ENCODE data around the gene DNAH10.

Gene DNAH10

DNA sequence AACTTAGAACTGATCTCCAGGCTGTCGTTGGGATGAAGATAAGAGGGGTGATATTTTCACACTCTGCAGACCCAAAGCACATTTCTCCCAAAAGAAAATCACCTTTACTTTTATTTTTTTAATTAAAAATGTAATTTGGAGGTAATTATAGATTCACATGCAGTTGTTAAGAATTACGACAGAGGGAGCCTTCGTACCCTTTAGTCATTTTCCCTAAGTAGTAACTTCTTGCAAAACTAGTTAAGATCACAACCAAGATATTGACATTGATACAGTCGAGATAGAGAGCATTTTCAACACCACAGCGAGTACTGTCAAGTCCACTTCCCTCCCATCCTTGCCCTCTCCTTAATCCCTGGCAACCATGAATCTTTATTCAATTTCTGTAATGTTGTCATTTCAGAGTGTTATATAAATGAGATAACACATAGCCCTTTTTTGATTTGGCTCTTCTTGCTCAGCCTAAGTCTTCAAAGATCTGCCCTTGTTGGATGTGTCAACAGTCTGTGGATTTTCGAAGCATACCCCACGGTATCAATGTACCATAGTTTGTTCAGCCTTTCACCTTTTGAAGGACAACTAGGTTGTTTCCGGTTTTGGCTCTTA is 39.6 kb downstream of the DNAH10 start:
- peak; percentile 28 to 59 (median 57) for DNase-seq
- no peaks in the 10 kb centered on the region for H3K27me3 ChIP-seq (replicated peaks in 2 of 5; ENCODE audit: control insufficient read depth in 4 of 5, insufficient read depth in 5 of 5, low read length in 4 of 5)
- H3K4me3 ChIP-seq (ENCODE audit: control insufficient read depth in 1 of 7, extremely low read depth in 1 of 7, insufficient read depth in 4 of 7, low read depth in 2 of 7, low read length in 6 of 7): no peak overlapping the region
- H3K4me1 ChIP-seq (ENCODE audit: control extremely low read depth in 1 of 4, control insufficient read depth in 4 of 4, insufficient read depth in 4 of 4, low read length in 3 of 4): no peaks in the 10 kb centered on the region
- H3K27ac ChIP-seq (ENCODE audit: insufficient read depth in 1 of 2, low read depth in 1 of 2, low read length in 2 of 2, poor library complexity in 1 of 2, severe bottlenecking in 2 of 2): no peak overlapping the region
- CTCF ChIA-PET: interaction anchor here (0.8 to 1.6 kb wide), 4 partner anchors 51 to 193 kb away, joined by 3 read pairs; no protein-coding TSS in a partner anchor
- no peaks in the 10 kb centered on the region for H3K36me3 ChIP-seq (ENCODE audit: control insufficient read depth in 4 of 4, insufficient read depth in 4 of 4, low read length in 3 of 4)
- H3K9me3 ChIP-seq (ENCODE audit: control extremely low read depth in 1 of 5, control insufficient read depth in 4 of 5, insufficient read depth in 2 of 5, low read depth in 1 of 5, low read length in 4 of 5): no peaks in the 10 kb centered on the region
- POLR2A ChIA-PET: no interaction called here
- WGBS (ENCODE audit: insufficient coverage): 58% methylated on average over 4 of the region's 8 CpGs

DNA sequence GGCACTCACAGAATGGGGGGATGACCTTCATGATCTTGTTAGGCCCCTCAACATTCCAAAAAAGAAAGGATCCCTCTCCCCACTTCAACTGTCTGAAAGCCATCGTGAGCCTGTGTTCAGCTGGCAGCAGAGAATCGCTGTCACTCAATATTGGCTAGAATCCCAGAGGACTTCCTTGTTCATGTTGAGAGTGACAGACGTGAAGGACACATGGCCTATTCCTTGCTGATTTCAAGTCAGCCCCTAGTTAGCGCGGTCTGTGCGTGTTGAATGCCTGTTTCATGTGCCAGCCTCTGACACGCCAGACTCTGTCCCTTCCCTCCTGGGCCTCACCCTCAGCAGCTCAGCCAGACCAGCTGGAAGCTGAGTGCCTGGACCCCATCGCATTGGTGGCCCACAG is 43.1 kb downstream of the DNAH10 start:
- POLR2A ChIA-PET: no interaction called here
- Histone ChIP-seq H3K4me3 (ENCODE audit: control insufficient read depth in 1 of 7, extremely low read depth in 1 of 7, insufficient read depth in 4 of 7, low read depth in 2 of 7, low read length in 6 of 7) (no peak overlapping the region), H3K27me3 (replicated peaks in 2 of 5; ENCODE audit: control insufficient read depth in 4 of 5, insufficient read depth in 5 of 5, low read length in 4 of 5) (no peaks in the 10 kb centered on the region), H3K36me3 (ENCODE audit: control insufficient read depth in 4 of 4, insufficient read depth in 4 of 4, low read length in 3 of 4) (no peaks in the 10 kb centered on the region), H3K27ac (ENCODE audit: insufficient read depth in 1 of 2, low read depth in 1 of 2, low read length in 2 of 2, poor library complexity in 1 of 2, severe bottlenecking in 2 of 2) (no peak overlapping the region), H3K4me1 (ENCODE audit: control extremely low read depth in 1 of 4, control insufficient read depth in 4 of 4, insufficient read depth in 4 of 4, low read length in 3 of 4) (peaks cover 0 to 4% (median 0%) of the 10 kb centered on the region in 4 experiments), H3K9me3 (ENCODE audit: control extremely low read depth in 1 of 5, control insufficient read depth in 4 of 5, insufficient read depth in 2 of 5, low read depth in 1 of 5, low read length in 4 of 5) (no peaks in the 10 kb centered on the region)
- CTCF ChIA-PET: interaction anchor here (1.7 kb wide), 1 partner anchor 13 kb away, joined by 6 read pairs; no protein-coding TSS in a partner anchor
- 59% methylated on average over 8 of the region's 8 CpGs for WGBS (ENCODE audit: insufficient coverage)
- peak in 1 of 3 donors; percentile 20 for DNase-seq

DNA sequence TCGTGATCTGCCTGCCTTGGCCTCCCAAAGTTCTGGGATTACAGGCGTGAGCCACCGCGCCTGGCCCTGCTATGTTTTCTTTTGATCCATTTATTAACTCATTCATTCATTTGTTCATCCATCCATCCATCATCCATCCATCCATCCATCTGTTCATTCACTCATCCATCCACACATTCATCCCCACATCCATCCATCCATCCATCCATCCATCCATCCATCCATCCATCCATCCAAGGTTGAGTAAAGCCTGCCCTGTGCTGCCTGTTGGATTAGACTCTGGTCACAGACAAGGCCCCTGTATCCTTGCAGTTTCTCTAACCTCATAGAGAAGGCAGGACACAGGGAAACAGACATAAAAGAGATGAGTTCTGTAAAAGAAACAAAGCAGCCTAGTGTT is 44.9 kb downstream of the DNAH10 start:
- Histone ChIP-seq H3K27ac (ENCODE audit: insufficient read depth in 1 of 2, low read depth in 1 of 2, low read length in 2 of 2, poor library complexity in 1 of 2, severe bottlenecking in 2 of 2) (no peak overlapping the region), H3K36me3 (ENCODE audit: control insufficient read depth in 4 of 4, insufficient read depth in 4 of 4, low read length in 3 of 4) (no peaks in the 10 kb centered on the region), H3K9me3 (ENCODE audit: control extremely low read depth in 1 of 5, control insufficient read depth in 4 of 5, insufficient read depth in 2 of 5, low read depth in 1 of 5, low read length in 4 of 5) (no peaks in the 10 kb centered on the region), H3K4me1 (ENCODE audit: control extremely low read depth in 1 of 4, control insufficient read depth in 4 of 4, insufficient read depth in 4 of 4, low read length in 3 of 4) (peaks cover 0 to 4% (median 0%) of the 10 kb centered on the region in 4 experiments), H3K27me3 (replicated peaks in 2 of 5; ENCODE audit: control insufficient read depth in 4 of 5, insufficient read depth in 5 of 5, low read length in 4 of 5) (no peaks in the 10 kb centered on the region), H3K4me3 (ENCODE audit: control insufficient read depth in 1 of 7, extremely low read depth in 1 of 7, insufficient read depth in 4 of 7, low read depth in 2 of 7, low read length in 6 of 7) (no peak overlapping the region)
- ChIA-PET POLR2A (interaction anchor here (0.7 kb wide), 1 partner anchor 25 kb away, joined by 4 read pairs; no protein-coding TSS in a partner anchor), CTCF (interaction anchor here (1.3 kb wide), 1 partner anchor 35 kb away, joined by 4 read pairs; no protein-coding TSS in a partner anchor)
- DNase-seq: no peak
- 90% methylated on average over 2 of the region's 4 CpGs for WGBS (ENCODE audit: insufficient coverage)

DNA sequence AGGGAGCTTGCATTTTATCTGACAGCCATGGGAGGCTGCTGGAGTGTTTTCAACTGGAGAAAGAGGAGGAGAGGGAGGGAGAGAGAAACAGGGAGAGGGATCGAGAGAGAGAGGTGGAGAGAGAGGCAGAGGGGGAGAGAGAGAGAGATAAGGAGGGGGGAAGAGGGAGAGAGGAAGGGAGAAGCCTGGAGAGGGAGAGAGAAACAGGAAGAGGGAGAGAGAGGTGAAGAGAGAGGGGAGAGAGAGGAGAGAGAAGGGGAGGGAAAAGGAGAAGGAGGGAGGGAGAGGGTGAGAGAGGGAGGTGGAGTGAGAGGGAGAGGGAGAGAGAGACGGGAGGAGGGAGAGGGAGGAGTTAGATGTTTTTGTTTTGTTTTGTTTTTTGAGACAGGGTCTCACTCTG is 45.6 kb downstream of the DNAH10 start:
- DNase-seq: peak in 1 of 3 donors; percentile 14
- no peak overlapping the region for H3K4me3 ChIP-seq (ENCODE audit: control insufficient read depth in 1 of 7, extremely low read depth in 1 of 7, insufficient read depth in 4 of 7, low read depth in 2 of 7, low read length in 6 of 7)
- H3K27me3 ChIP-seq (replicated peaks in 2 of 5; ENCODE audit: control insufficient read depth in 4 of 5, insufficient read depth in 5 of 5, low read length in 4 of 5): no peaks in the 10 kb centered on the region
- no peaks in the 10 kb centered on the region for H3K36me3 ChIP-seq (ENCODE audit: control insufficient read depth in 4 of 4, insufficient read depth in 4 of 4, low read length in 3 of 4)
- CTCF ChIA-PET: no interaction called here
- H3K4me1 ChIP-seq (ENCODE audit: control extremely low read depth in 1 of 4, control insufficient read depth in 4 of 4, insufficient read depth in 4 of 4, low read length in 3 of 4): peaks cover 0 to 4% (median 0%) of the 10 kb centered on the region in 4 experiments
- 14% methylated on average over 1 of the region's 2 CpGs for WGBS (ENCODE audit: insufficient coverage)
- POLR2A ChIA-PET: no interaction called here
- H3K9me3 ChIP-seq (ENCODE audit: control extremely low read depth in 1 of 5, control insufficient read depth in 4 of 5, insufficient read depth in 2 of 5, low read depth in 1 of 5, low read length in 4 of 5): no peaks in the 10 kb centered on the region
- H3K27ac ChIP-seq (ENCODE audit: insufficient read depth in 1 of 2, low read depth in 1 of 2, low read length in 2 of 2, poor library complexity in 1 of 2, severe bottlenecking in 2 of 2): no peak overlapping the region

DNA sequence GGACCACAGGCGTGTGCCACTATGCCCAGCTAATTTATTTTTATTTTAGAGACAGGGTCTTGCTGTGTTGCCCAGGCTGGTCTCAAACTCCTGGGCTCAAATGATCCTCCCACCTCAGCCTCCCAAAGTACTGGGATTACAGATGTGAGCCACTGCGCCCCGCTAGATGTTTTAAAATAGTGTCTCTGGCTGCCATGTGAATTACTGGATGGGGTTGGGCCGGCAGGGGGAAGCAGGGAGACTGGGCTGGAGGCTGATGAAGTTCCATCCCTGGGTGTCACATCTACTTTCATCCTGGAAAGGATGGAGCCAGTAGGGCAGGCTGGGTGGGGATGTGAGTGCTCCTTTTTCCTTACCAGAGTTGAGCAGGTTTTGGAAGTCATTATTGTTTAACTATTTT is 46.1 kb downstream of the DNAH10 start:
- 75% methylated on average over 2 of the region's 4 CpGs for WGBS (ENCODE audit: insufficient coverage)
- CTCF ChIA-PET: no interaction called here
- no peak overlapping the region for H3K4me3 ChIP-seq (ENCODE audit: control insufficient read depth in 1 of 7, extremely low read depth in 1 of 7, insufficient read depth in 4 of 7, low read depth in 2 of 7, low read length in 6 of 7)
- H3K27ac ChIP-seq (ENCODE audit: insufficient read depth in 1 of 2, low read depth in 1 of 2, low read length in 2 of 2, poor library complexity in 1 of 2, severe bottlenecking in 2 of 2): no peak overlapping the region
- no peak for DNase-seq
- H3K4me1 ChIP-seq (ENCODE audit: control extremely low read depth in 1 of 4, control insufficient read depth in 4 of 4, insufficient read depth in 4 of 4, low read length in 3 of 4): peaks cover 0 to 4% (median 0%) of the 10 kb centered on the region in 4 experiments
- POLR2A ChIA-PET: no interaction called here
- no peaks in the 10 kb centered on the region for H3K36me3 ChIP-seq (ENCODE audit: control insufficient read depth in 4 of 4, insufficient read depth in 4 of 4, low read length in 3 of 4)
- no peaks in the 10 kb centered on the region for H3K9me3 ChIP-seq (ENCODE audit: control extremely low read depth in 1 of 5, control insufficient read depth in 4 of 5, insufficient read depth in 2 of 5, low read depth in 1 of 5, low read length in 4 of 5)
- H3K27me3 ChIP-seq (replicated peaks in 2 of 5; ENCODE audit: control insufficient read depth in 4 of 5, insufficient read depth in 5 of 5, low read length in 4 of 5): no peaks in the 10 kb centered on the region

DNA sequence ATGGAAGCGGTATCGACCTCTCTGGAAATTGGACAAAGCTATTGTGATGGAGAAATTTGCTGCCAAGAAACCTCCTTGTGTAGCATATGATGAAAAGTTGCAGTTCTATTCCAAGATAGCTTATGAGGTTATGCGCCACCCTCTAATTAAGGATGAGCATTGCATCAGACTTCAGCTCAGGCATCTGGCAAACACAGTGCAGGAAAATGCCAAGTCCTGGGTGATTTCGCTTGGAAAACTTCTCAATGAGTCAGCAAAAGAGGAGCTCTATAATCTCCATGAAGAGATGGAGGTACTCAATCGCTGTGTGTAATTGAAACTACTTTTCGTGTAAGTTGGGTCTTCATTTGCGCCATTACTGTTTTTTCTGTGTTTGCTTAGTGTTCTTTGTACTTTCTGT is 51.2 kb downstream of the DNAH10 start:
- no peak overlapping the region for H3K27ac ChIP-seq (ENCODE audit: insufficient read depth in 1 of 2, low read depth in 1 of 2, low read length in 2 of 2, poor library complexity in 1 of 2, severe bottlenecking in 2 of 2)
- peaks cover 0 to 13% (median 6%) of the 10 kb centered on the region in 5 experiments for H3K9me3 ChIP-seq (ENCODE audit: control extremely low read depth in 1 of 5, control insufficient read depth in 4 of 5, insufficient read depth in 2 of 5, low read depth in 1 of 5, low read length in 4 of 5)
- no peaks in the 10 kb centered on the region for H3K27me3 ChIP-seq (replicated peaks in 2 of 5; ENCODE audit: control insufficient read depth in 4 of 5, insufficient read depth in 5 of 5, low read length in 4 of 5)
- H3K4me3 ChIP-seq (ENCODE audit: control insufficient read depth in 1 of 7, extremely low read depth in 1 of 7, insufficient read depth in 4 of 7, low read depth in 2 of 7, low read length in 6 of 7): no peak overlapping the region
- no peaks in the 10 kb centered on the region for H3K4me1 ChIP-seq (ENCODE audit: control extremely low read depth in 1 of 4, control insufficient read depth in 4 of 4, insufficient read depth in 4 of 4, low read length in 3 of 4)
- CTCF ChIA-PET: interaction anchor here (1.2 kb wide), 1 partner anchor 44 kb away, joined by 3 read pairs; no protein-coding TSS in a partner anchor
- no peaks in the 10 kb centered on the region for H3K36me3 ChIP-seq (ENCODE audit: control insufficient read depth in 4 of 4, insufficient read depth in 4 of 4, low read length in 3 of 4)
- DNase-seq: no peak
- 88% methylated on average over 7 of the region's 7 CpGs for WGBS (ENCODE audit: insufficient coverage)
- POLR2A ChIA-PET: no interaction called here

DNA sequence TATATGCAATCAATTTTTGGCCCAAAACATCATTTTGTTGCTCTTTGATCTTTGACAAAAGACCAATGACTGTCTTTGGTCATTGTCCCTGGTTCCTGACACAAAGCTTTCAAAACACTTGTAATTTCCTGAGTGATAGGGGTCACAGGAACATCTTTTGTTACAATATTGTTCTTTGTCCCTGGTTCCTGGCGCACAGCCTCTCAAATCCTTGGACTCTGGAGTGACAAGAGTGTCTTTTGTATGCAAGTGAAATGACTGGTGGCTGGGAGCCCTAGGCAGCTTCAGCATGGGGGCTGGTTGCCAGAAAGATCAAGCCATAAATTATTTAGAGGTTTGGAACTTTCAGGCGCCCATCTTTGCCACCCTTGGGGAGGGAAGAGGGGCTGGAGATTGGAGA is 53.9 kb downstream of the DNAH10 start:
- ChIA-PET POLR2A (no interaction called here), CTCF (interaction anchor here (0.9 kb wide), 1 partner anchor 16 kb away, joined by 3 read pairs; no protein-coding TSS in a partner anchor)
- H3K4me1 ChIP-seq (ENCODE audit: control extremely low read depth in 1 of 4, control insufficient read depth in 4 of 4, insufficient read depth in 4 of 4, low read length in 3 of 4): no peaks in the 10 kb centered on the region
- no peak overlapping the region for H3K27ac ChIP-seq (ENCODE audit: insufficient read depth in 1 of 2, low read depth in 1 of 2, low read length in 2 of 2, poor library complexity in 1 of 2, severe bottlenecking in 2 of 2)
- WGBS (ENCODE audit: insufficient coverage): 100% methylated on average over 2 of the region's 2 CpGs
- peaks cover 0 to 13% (median 6%) of the 10 kb centered on the region in 5 experiments for H3K9me3 ChIP-seq (ENCODE audit: control extremely low read depth in 1 of 5, control insufficient read depth in 4 of 5, insufficient read depth in 2 of 5, low read depth in 1 of 5, low read length in 4 of 5)
- no peak overlapping the region for H3K4me3 ChIP-seq (ENCODE audit: control insufficient read depth in 1 of 7, extremely low read depth in 1 of 7, insufficient read depth in 4 of 7, low read depth in 2 of 7, low read length in 6 of 7)
- no peak for DNase-seq
- no peaks in the 10 kb centered on the region for H3K27me3 ChIP-seq (replicated peaks in 2 of 5; ENCODE audit: control insufficient read depth in 4 of 5, insufficient read depth in 5 of 5, low read length in 4 of 5)
- H3K36me3 ChIP-seq (ENCODE audit: control insufficient read depth in 4 of 4, insufficient read depth in 4 of 4, low read length in 3 of 4): no peaks in the 10 kb centered on the region
